GM21447 (cell line): ENCODE results near the gene GLA.

Experiments used
- ATAC-seq: cut with Tn5 transposase; IDR thresholded peaks from one replicate; pipeline ENCODE4 v1.9.1; 2021; ENCODE audit not compliant: unreplicated experiment

The GLA gene

GRCh38 chrX:101398694-101399093, 9.0 kb downstream of the GLA start:
- no peak for ATAC-seq

- no peak for ATAC-seq
Measured at GRCh38 chrX:101397779-101398178, 9.9 kb downstream of the GLA start.

- ATAC-seq: no peak
Measured at GRCh38 chrX:101395789-101396188, 11.9 kb downstream of the GLA start.

GRCh38 chrX:101394372-101394771, 13.4 kb downstream of the GLA start:
- ATAC-seq: no peak

GRCh38 chrX:101393530-101394305, 14.0 kb downstream of the GLA start:
- ATAC-seq: no peak

- ATAC-seq: no peak
Measured at GRCh38 chrX:101391831-101392230, 15.9 kb downstream of the GLA start.

- peak; percentile 63 for ATAC-seq
Measured at GRCh38 chrX:101390664-101391525, 16.8 kb downstream of the GLA start, which contains the start of gene RPL36A. Gene RPL36A (plus strand): TSS chrX:101391011. CDS start chrX:101391044, 33 bp downstream.

GRCh38 chrX:101388604-101389003, 19.1 kb downstream of the GLA start:
- ATAC-seq: no peak

- ATAC-seq: no peak
Measured at GRCh38 chrX:101386542-101386885, 21.2 kb downstream of the GLA start.

GRCh38 chrX:101385795-101386541, 21.8 kb downstream of the GLA start, which contains the start of gene BTK:
Gene BTK (minus strand): TSS chrX:101386191. CDS start chrX:101375284, 10,907 bp downstream.
- peak; percentile 59 for ATAC-seq

GRCh38 chrX:101385026-101385684, 22.6 kb downstream of the GLA start:
- ATAC-seq: peak; percentile 4

- peak; percentile 65 for ATAC-seq
Measured at GRCh38 chrX:101383679-101384205, 24.0 kb downstream of the GLA start.

GRCh38 chrX:101377547-101377946, 30.2 kb downstream of the GLA start:
- ATAC-seq: no peak

- peak; percentile 66 for ATAC-seq
Measured at GRCh38 chrX:101370888-101371504, 36.7 kb downstream of the GLA start.

- no peak for ATAC-seq
Measured at GRCh38 chrX:101369687-101370086, 38.0 kb downstream of the GLA start.

GRCh38 chrX:101368800-101369199, 38.9 kb downstream of the GLA start:
- ATAC-seq: no peak

GRCh38 chrX:101365301-101365795, 42.4 kb downstream of the GLA start:
- ATAC-seq: no peak

GRCh38 chrX:101362757-101363156, 45.0 kb downstream of the GLA start:
- no peak for ATAC-seq

- no peak for ATAC-seq
Measured at GRCh38 chrX:101362116-101362515, 45.6 kb downstream of the GLA start.

- no peak for ATAC-seq
Measured at GRCh38 chrX:101360390-101360789, 47.3 kb downstream of the GLA start.
